Transverse colon (tissue), 4 donors: ENCODE measurements around the gene ADGRA3.

ENCODE experiments used
- POLR2A ChIP-seq: fragments of 450-650 bp; IDR thresholded peaks from one replicate; pipeline ENCODE4 v1.6.1; 2016; ENCODE audit warnings: antibody characterized with exemption, mild to moderate bottlenecking, moderate library complexity
- POLR2AphosphoS5 ChIP-seq, 3 donors: sonication (generic); formaldehyde crosslinking; IDR thresholded peaks; one replicate each; pipeline ENCODE4 v1.6.1; 2016; ENCODE audit warnings: antibody characterized with exemption in 3 of 3
- TF ChIP-seq, protein P1 (sequence below), 5 experiments: fragments of 200-600 bp in 3 of 5; fragments of 450-650 bp in 2 of 5; sonication (generic) in 3 of 5; IDR thresholded peaks; 1 replicate in 2 of 5; 2 replicates in 3 of 5; pipeline ENCODE4 v1.5.1; 2016 to 2017; ENCODE audit warnings: antibody characterized with exemption in 5 of 5, inconsistent platforms in 3 of 5, mild to moderate bottlenecking in 2 of 5, moderate library complexity in 1 of 5

DNA sequence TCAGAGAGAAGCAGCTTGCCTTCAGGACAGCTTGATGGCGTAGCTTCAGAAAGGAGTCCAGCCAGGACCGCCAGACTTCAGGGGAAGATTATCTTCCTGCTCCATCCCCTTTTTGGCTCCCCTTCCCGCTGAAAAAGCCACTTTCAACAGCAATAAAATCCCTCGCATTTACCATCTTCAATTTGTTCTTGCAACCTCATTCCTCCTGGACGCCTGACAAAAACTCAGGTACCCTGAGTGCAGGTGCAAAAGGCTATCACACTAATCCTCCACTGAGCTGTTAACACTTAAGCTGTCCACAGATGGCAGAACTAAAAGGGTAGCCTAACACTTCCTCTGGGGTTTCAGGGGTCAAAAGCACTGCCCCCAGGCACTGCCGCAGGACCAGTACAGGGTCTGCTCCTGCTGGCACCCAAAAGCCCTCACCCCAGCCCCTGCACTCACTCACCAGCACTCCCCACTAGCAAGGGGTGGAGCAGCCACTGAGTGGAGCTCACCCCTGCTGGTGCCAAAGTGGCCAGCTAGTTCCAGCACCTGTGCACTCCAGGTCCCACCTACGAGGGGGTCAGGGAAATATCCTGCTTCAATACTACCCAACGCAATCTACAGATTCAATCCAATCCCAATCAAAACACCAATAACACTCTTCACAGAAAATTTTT is 145.8 kb downstream of the ADGRA3 start:
- TF ChIP-seq, protein P1, sequence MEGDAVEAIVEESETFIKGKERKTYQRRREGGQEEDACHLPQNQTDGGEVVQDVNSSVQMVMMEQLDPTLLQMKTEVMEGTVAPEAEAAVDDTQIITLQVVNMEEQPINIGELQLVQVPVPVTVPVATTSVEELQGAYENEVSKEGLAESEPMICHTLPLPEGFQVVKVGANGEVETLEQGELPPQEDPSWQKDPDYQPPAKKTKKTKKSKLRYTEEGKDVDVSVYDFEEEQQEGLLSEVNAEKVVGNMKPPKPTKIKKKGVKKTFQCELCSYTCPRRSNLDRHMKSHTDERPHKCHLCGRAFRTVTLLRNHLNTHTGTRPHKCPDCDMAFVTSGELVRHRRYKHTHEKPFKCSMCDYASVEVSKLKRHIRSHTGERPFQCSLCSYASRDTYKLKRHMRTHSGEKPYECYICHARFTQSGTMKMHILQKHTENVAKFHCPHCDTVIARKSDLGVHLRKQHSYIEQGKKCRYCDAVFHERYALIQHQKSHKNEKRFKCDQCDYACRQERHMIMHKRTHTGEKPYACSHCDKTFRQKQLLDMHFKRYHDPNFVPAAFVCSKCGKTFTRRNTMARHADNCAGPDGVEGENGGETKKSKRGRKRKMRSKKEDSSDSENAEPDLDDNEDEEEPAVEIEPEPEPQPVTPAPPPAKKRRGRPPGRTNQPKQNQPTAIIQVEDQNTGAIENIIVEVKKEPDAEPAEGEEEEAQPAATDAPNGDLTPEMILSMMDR (IDR thresholded peaks at IDR 0.05), result no peak
- no peak for TF ChIP-seq POLR2AphosphoS5 (IDR thresholded peaks at IDR 0.05)
- no peak for TF ChIP-seq POLR2A
